ENCODE data around the gene HPRT1. TPM values are rescaled to one million over a fixed set of nuclear protein-coding genes. Genes with fewer than 3 reads are reported as not detected.

HPRT1 gene
- total RNA-seq, 2 donors from 2014 or later, result 19.0 to 20.0 TPM

GRCh38 chrX:134526399-134526798 lies 66.4 kb downstream of the HPRT1 start:
- no peak for TF ChIP-seq CTCF (conservative IDR thresholded peaks at IDR 0.05)
- H3K27me3 ChIP-seq (ENCODE audit: control insufficient read depth, insufficient read depth, low read length, poor library complexity, severe bottlenecking), result no peaks in the 10 kb centered on the region
- Mint-ChIP-seq H3K4me1 (no peaks in the 10 kb centered on the region), H3K27ac (no peak overlapping the region), H3K36me3 (ENCODE audit: low read depth) (no peaks in the 10 kb centered on the region), H3K9me3 (peaks cover 48% of the 10 kb centered on the region), H3K4me3 (no peak overlapping the region), H3K27me3 (ENCODE audit: insufficient read depth) (no peaks in the 10 kb centered on the region)
- no peak for DNase-seq
- no peak overlapping the region for H3K27ac ChIP-seq (ENCODE audit: low read depth, low read length)
- H3K4me1 ChIP-seq (ENCODE audit: control insufficient read depth, insufficient read depth, low read length), result no peaks in the 10 kb centered on the region
- no peaks in the 10 kb centered on the region for H3K9me3 ChIP-seq (ENCODE audit: control insufficient read depth, low read length)
- WGBS, 2 experiments (ENCODE audit: insufficient coverage in 1 of 2, insufficient read length in 1 of 2), result 100% methylated on average over 2 to 5 of the region's 5 CpGs
- H3K4me3 ChIP-seq (ENCODE audit: low read length), result no peak overlapping the region
- no peak overlapping the region for H3K9ac ChIP-seq (ENCODE audit: extremely low read depth, low read length, poor library complexity, severe bottlenecking)
- no peaks in the 10 kb centered on the region for H3K36me3 ChIP-seq (ENCODE audit: control insufficient read depth, insufficient read depth, low read length)

GRCh38 chrX:134528960-134529359 lies 69.0 kb downstream of the HPRT1 start:
- no peak overlapping the region for H3K4me3 ChIP-seq (ENCODE audit: low read length)
- H3K27ac Mint-ChIP-seq, result no peak overlapping the region
- no peaks in the 10 kb centered on the region for H3K27me3 ChIP-seq (ENCODE audit: control insufficient read depth, insufficient read depth, low read length, poor library complexity, severe bottlenecking)
- peaks cover 64% of the 10 kb centered on the region for H3K9me3 Mint-ChIP-seq
- H3K36me3 ChIP-seq (ENCODE audit: control insufficient read depth, insufficient read depth, low read length), result no peaks in the 10 kb centered on the region
- H3K27me3 Mint-ChIP-seq (ENCODE audit: insufficient read depth), result peaks cover 2% of the 10 kb centered on the region
- no peak overlapping the region for H3K9ac ChIP-seq (ENCODE audit: extremely low read depth, low read length, poor library complexity, severe bottlenecking)
- WGBS, 2 experiments (ENCODE audit: insufficient coverage in 1 of 2, insufficient read length in 1 of 2), result 77 to 84% methylated on average over 2 to 3 of the region's 3 CpGs
- H3K27ac ChIP-seq (ENCODE audit: low read depth, low read length), result no peak overlapping the region
- no peak overlapping the region for H3K4me3 Mint-ChIP-seq
- DNase-seq, result no peak
- H3K4me1 ChIP-seq (ENCODE audit: control insufficient read depth, insufficient read depth, low read length), result no peaks in the 10 kb centered on the region
- no peaks in the 10 kb centered on the region for H3K9me3 ChIP-seq (ENCODE audit: control insufficient read depth, low read length)
- no peaks in the 10 kb centered on the region for H3K4me1 Mint-ChIP-seq
- TF ChIP-seq CTCF (conservative IDR thresholded peaks at IDR 0.05), result no peak
- H3K36me3 Mint-ChIP-seq (ENCODE audit: low read depth), result no peaks in the 10 kb centered on the region

- H3K4me1 Mint-ChIP-seq, result no peaks in the 10 kb centered on the region
- H3K27ac ChIP-seq (ENCODE audit: low read depth, low read length), result no peak overlapping the region
- 90 to 91% methylated on average over 4 to 6 of the region's 6 CpGs for WGBS, 2 experiments (ENCODE audit: insufficient coverage in 1 of 2, insufficient read length in 1 of 2)
These were observed 69.5 kb downstream of the HPRT1 start for GRCh38 chrX:134529481-134529880.

More at GRCh38 chrX:134529481-134529880, 69.5 kb downstream of the HPRT1 start:
- no peak for TF ChIP-seq CTCF (conservative IDR thresholded peaks at IDR 0.05)
- Histone ChIP-seq H3K27me3 (ENCODE audit: control insufficient read depth, insufficient read depth, low read length, poor library complexity, severe bottlenecking) (no peaks in the 10 kb centered on the region), H3K4me1 (ENCODE audit: control insufficient read depth, insufficient read depth, low read length) (no peaks in the 10 kb centered on the region), H3K4me3 (ENCODE audit: low read length) (no peak overlapping the region), H3K9me3 (ENCODE audit: control insufficient read depth, low read length) (no peaks in the 10 kb centered on the region), H3K36me3 (ENCODE audit: control insufficient read depth, insufficient read depth, low read length) (no peaks in the 10 kb centered on the region), H3K9ac (ENCODE audit: extremely low read depth, low read length, poor library complexity, severe bottlenecking) (no peak overlapping the region)
- Mint-ChIP-seq H3K9me3 (peaks cover 67% of the 10 kb centered on the region), H3K27ac (no peak overlapping the region), H3K4me3 (no peak overlapping the region), H3K27me3 (ENCODE audit: insufficient read depth) (peaks cover 3% of the 10 kb centered on the region), H3K36me3 (ENCODE audit: low read depth) (no peaks in the 10 kb centered on the region)
- no peak for DNase-seq

All from endodermal cell (in vitro differentiated cells).